GM23338 (cell line): ENCODE data around the gene MEF2A. TPM values are rescaled to one million over a fixed set of nuclear protein-coding genes. Genes with fewer than 3 reads are reported as not detected.
A peak's percentile ranks its signal among the peaks of the same experiment; 100 is the strongest.

Experiments
- ATAC-seq: fragments of 200-7000 bp; cut with Tn5 transposase; 3 replicates; pipeline ENCODE4 v1.9.1; 2020
- DNase-seq: peaks from one replicate; pipeline ENCODE4 v3.0.0-alpha.2; 2015; ENCODE audit warnings: low spot score
- H2AFZ ChIP-seq: fragments of 200-600 bp; sonication (generic); 2 replicates; pipeline ENCODE4 v1.8.0; 2016; ENCODE audit warnings: antibody characterized with exemption, mild to moderate bottlenecking, moderate library complexity
- H3F3A ChIP-seq: fragments of 200-600 bp; sonication (generic); replicated peaks from 2 replicates; pipeline ENCODE4 v1.8.0; 2017; ENCODE audit warnings: antibody characterized with exemption, mixed run types, low read depth
- H3K27ac ChIP-seq: fragments of 200-600 bp; sonication (generic); 2 replicates; pipeline ENCODE4 v1.6.1; 2016; ENCODE audit warnings: low read depth
- H3K27me3 ChIP-seq: fragments of 200-600 bp; sonication (generic); 2 replicates; pipeline ENCODE4 v1.8.0; 2016; ENCODE audit warnings: mild to moderate bottlenecking, mixed run types, moderate library complexity; ENCODE audit not compliant: insufficient read depth
- H3K36me3 ChIP-seq: fragments of 200-600 bp; sonication (generic); 2 replicates; pipeline ENCODE4 v1.8.0; 2016; ENCODE audit warnings: mild to moderate bottlenecking; ENCODE audit not compliant: insufficient read depth
- H3K4me1 ChIP-seq: fragments of 200-600 bp; sonication (generic); 2 replicates; pipeline ENCODE4 v1.8.0; 2016; ENCODE audit warnings: mild to moderate bottlenecking, moderate library complexity; ENCODE audit not compliant: insufficient read depth
- H3K4me2 ChIP-seq: fragments of 200-600 bp; sonication (generic); 2 replicates; pipeline ENCODE4 v1.7.1; 2017; ENCODE audit warnings: mixed run types
- H3K4me3 ChIP-seq: fragments of 200-600 bp; sonication (generic); 2 replicates; pipeline ENCODE4 v1.6.1; 2016; ENCODE audit warnings: mixed run types
- H3K79me2 ChIP-seq: fragments of 200-600 bp; sonication (generic); replicated peaks from 2 replicates; pipeline ENCODE4 v1.8.0; 2017; ENCODE audit warnings: mild to moderate bottlenecking; ENCODE audit not compliant: insufficient read depth
- H3K9me2 ChIP-seq: fragments of 200-600 bp; sonication (generic); 2 replicates; pipeline ENCODE4 v1.8.0; 2017; ENCODE audit not compliant: insufficient read depth
- H4K20me1 ChIP-seq: fragments of 200-600 bp; sonication (generic); replicated peaks from 2 replicates; pipeline ENCODE4 v1.8.0; 2017; ENCODE audit warnings: mild to moderate bottlenecking; ENCODE audit not compliant: insufficient read depth
- H3K27ac Mint-ChIP-seq: 2 replicates; pipeline ENCODE4 v1.8.0; 2020; ENCODE audit warnings: inconsistent platforms, mild to moderate bottlenecking, moderate library complexity, mixed read lengths
- H3K27me3 Mint-ChIP-seq: 3 replicates; pipeline ENCODE4 v1.8.0; 2022; ENCODE audit warnings: low read depth, mild to moderate bottlenecking, moderate library complexity, mixed read lengths, inconsistent platforms; ENCODE audit not compliant: insufficient read depth, poor library complexity
- H3K36me3 Mint-ChIP-seq: 3 replicates; pipeline ENCODE4 v1.8.0; 2021; ENCODE audit warnings: low read depth, mild to moderate bottlenecking, inconsistent platforms, moderate library complexity, mixed read lengths
- H3K4me1 Mint-ChIP-seq: 3 replicates; pipeline ENCODE4 v1.8.0; 2020; ENCODE audit warnings: mild to moderate bottlenecking, inconsistent platforms, mixed read lengths
- H3K4me3 Mint-ChIP-seq: 3 replicates; pipeline ENCODE4 v1.8.0; 2021; ENCODE audit warnings: moderate library complexity, mild to moderate bottlenecking, inconsistent platforms, mixed read lengths
- H3K9me3 Mint-ChIP-seq: 3 replicates; pipeline ENCODE4 v1.8.0; 2020; ENCODE audit warnings: moderate library complexity, mild to moderate bottlenecking, inconsistent platforms, mixed read lengths
- CREB1 ChIP-seq: fragments of 250-450 bp; sonication (Bioruptor Pico); IDR thresholded peaks from 2 replicates; pipeline ENCODE4 v1.5.0; 2020; ENCODE audit warnings: low read depth, mild to moderate bottlenecking, moderate library complexity
- CTCF ChIP-seq, 2 experiments: fragments of 200-600 bp in 1 of 2; sonication (generic) in 1 of 2; conservative IDR thresholded peaks; 2 replicates each; pipeline versions ENCODE4 v1.5.1 to v1.6.1; 2016 to 2017; ENCODE audit warnings: antibody characterized with exemption in 2 of 2, low read depth in 2 of 2, mild to moderate bottlenecking in 2 of 2, moderate library complexity in 1 of 2
- ETS1 ChIP-seq: IDR thresholded peaks from 2 replicates; pipeline ENCODE4 v1.6.1; 2016; ENCODE audit warnings: antibody characterized with exemption
- EZH2 ChIP-seq: fragments of 200-600 bp; sonication (generic); IDR thresholded peaks from one replicate; pipeline ENCODE4 v1.8.0; 2017; ENCODE audit warnings: antibody characterized with exemption, mild to moderate bottlenecking, low read depth; ENCODE audit not compliant: unreplicated experiment
- EZH2phosphoT487 ChIP-seq: fragments of 200-600 bp; sonication (generic); IDR thresholded peaks from one replicate; pipeline ENCODE4 v1.8.1; 2018; ENCODE audit warnings: antibody characterized with exemption; ENCODE audit not compliant: unreplicated experiment
- JUNB ChIP-seq: IDR thresholded peaks from one replicate; pipeline ENCODE4 v1.6.1; 2016; ENCODE audit warnings: antibody characterized with exemption; ENCODE audit not compliant: unreplicated experiment
- NANOG ChIP-seq: IDR thresholded peaks from 2 replicates; pipeline ENCODE4 v1.6.1; 2016; ENCODE audit warnings: antibody characterized with exemption, borderline replicate concordance
- POLR2AphosphoS5 ChIP-seq: IDR thresholded peaks from 2 replicates; pipeline ENCODE4 v1.6.1; 2016; ENCODE audit warnings: antibody characterized with exemption, low read depth
- REST ChIP-seq: IDR thresholded peaks from one replicate; pipeline ENCODE4 v1.6.1; 2018; ENCODE audit warnings: antibody characterized with exemption; ENCODE audit not compliant: unreplicated experiment
- STAT1 ChIP-seq: IDR thresholded peaks from one replicate; pipeline ENCODE4 v1.6.1; 2016; ENCODE audit warnings: antibody characterized with exemption; ENCODE audit not compliant: unreplicated experiment
- ZNF114 ChIP-seq: fragments of 250-450 bp; sonication (Bioruptor Pico); IDR thresholded peaks from 2 replicates; pipeline ENCODE4 v1.5.0; 2020; ENCODE audit warnings: mild to moderate bottlenecking, moderate library complexity
- ZNF331 ChIP-seq: fragments of 250-450 bp; sonication (Bioruptor Pico); IDR thresholded peaks from 2 replicates; pipeline ENCODE4 v1.5.0; 2020; ENCODE audit warnings: low read depth, mild to moderate bottlenecking, moderate library complexity
- ZNF462 ChIP-seq: fragments of 250-450 bp; sonication (Bioruptor Pico); IDR thresholded peaks from 2 replicates; pipeline ENCODE4 v1.5.0; 2020; ENCODE audit warnings: mild to moderate bottlenecking, moderate library complexity
- polyA plus RNA-seq: library from polyadenylated mRNA; unstranded; fragments of >200 nt; fragmentation: Nextera tagmentation; extraction: Ambion mirVana; gene quantifications from 2 replicates; pipeline ENCODE4 v1.2.1, GENCODE V29; 2016
- total RNA-seq: library from RNA; depleted of rRNA; stranded (reverse); fragments of >200 nt; shearing (Covaris generic); gene quantifications from 2 replicates; pipeline ENCODE4 v1.2.3, GENCODE V29; 2014

Gene MEF2A
- total and polyA plus RNA-seq, 2 experiments from 2014 or later: 20.3 to 42.3 TPM

GRCh38 chr15:99593070-99593469 lies 27.3 kb downstream of the MEF2A start:
- peaks cover 28% of the 10 kb centered on the region; the same call in 2 of the 3 replicates for H3K4me1 Mint-ChIP-seq
- ATAC-seq (no peak), DNase-seq (no peak)
- H3K4me2 ChIP-seq: no peak overlapping the region
- H3K4me1 ChIP-seq: peaks cover 27% of the 10 kb centered on the region
- H3K9me3 Mint-ChIP-seq: peaks cover 9% of the 10 kb centered on the region
- no peak for TF ChIP-seq ETS1
- TF ChIP-seq REST: no peak
- TF ChIP-seq CTCF (conservative IDR thresholded peaks at IDR 0.05; ENCODE audit: low read depth in 2 of 2): no peak
- no peak for TF ChIP-seq JUNB
- no peak for TF ChIP-seq ZNF462 (CRISPR knock-in tag)
- TF ChIP-seq STAT1: no peak
- TF ChIP-seq EZH2: no peak
- TF ChIP-seq ZNF331 (CRISPR knock-in tag): no peak
- no peak for TF ChIP-seq CREB1 (CRISPR knock-in tag)
- no peak for TF ChIP-seq EZH2phosphoT487
- no peak for TF ChIP-seq ZNF114 (CRISPR knock-in tag)
- no peak for TF ChIP-seq NANOG
- no peak for TF ChIP-seq POLR2AphosphoS5
- no peaks in the 10 kb centered on the region for H3K27me3 ChIP-seq
- H3K27me3 Mint-ChIP-seq: peaks cover 4% of the 10 kb centered on the region
- no peak overlapping the region for H3K4me3 ChIP-seq
- H3K9me2 ChIP-seq: no peaks in the 10 kb centered on the region
- no peaks in the 10 kb centered on the region for H3F3A ChIP-seq
- H4K20me1 ChIP-seq: 0 out of 2 replicates have a peak, but pooled peaks cover 3% of the 10 kb centered on the region
- peak overlapping the region; percentile 58; the same call in 1 of the 2 replicates for H3K27ac Mint-ChIP-seq
- H3K36me3 Mint-ChIP-seq: peaks cover 20% of the 10 kb centered on the region; the same call in 2 of the 3 replicates
- peaks cover 100% of the 10 kb centered on the region for H3K79me2 ChIP-seq
- H3K36me3 ChIP-seq: no peaks in the 10 kb centered on the region
- no peak overlapping the region for H3K27ac ChIP-seq
- H2AFZ ChIP-seq: no peak overlapping the region
- no peak overlapping the region for H3K4me3 Mint-ChIP-seq
